ENCODE measurements around the gene RTCA.

RTCA gene

DNA sequence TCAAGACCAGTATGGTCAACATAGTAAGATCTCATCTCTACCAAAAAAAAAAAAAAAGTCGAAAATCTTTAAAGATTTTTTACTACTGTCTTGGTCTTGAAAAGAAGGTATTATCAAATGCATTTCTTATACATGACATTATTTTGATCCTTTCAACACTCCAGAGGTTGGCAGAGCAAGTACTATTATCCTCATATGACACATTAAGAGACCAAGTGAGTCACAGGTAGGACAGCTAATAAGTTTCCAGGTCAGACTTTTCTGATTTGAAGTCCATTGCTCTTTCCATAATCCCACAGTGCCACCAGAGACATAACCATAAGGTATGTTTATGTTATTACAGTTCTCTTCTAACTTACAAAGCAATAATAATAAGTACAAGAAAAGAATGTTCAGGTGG is 31.6 kb upstream of the RTCA start:
- no peak for DNase-seq (ENCODE audit: low read depth, low spot score)
- no peaks in the 10 kb centered on the region for H3K9me3 ChIP-seq (ENCODE audit: control insufficient read depth, insufficient read depth, low read length)
- H3K27ac ChIP-seq (ENCODE audit: low read length): no peak overlapping the region
- WGBS (ENCODE audit: insufficient coverage, insufficient read length): no CpG with 5 or more reads among the region's 1 CpG
- H3K4me3 ChIP-seq (ENCODE audit: low read length): no peak overlapping the region
- no peaks in the 10 kb centered on the region for H3K27me3 ChIP-seq (ENCODE audit: control insufficient read depth, insufficient read depth, low read length)
- H3K36me3 ChIP-seq (ENCODE audit: control insufficient read depth, insufficient read depth, low read length): peaks cover 2% of the 10 kb centered on the region; the same call in 1 of the 2 replicates
- H3K4me1 ChIP-seq (ENCODE audit: control insufficient read depth, insufficient read depth, low read length): no peaks in the 10 kb centered on the region

GRCh38 chr1:100237091-100237490 is 28.9 kb upstream of the RTCA start:
- DNase-seq (ENCODE audit: low read depth, low spot score): no peak
- no peak overlapping the region for H3K27ac ChIP-seq (ENCODE audit: low read length)
- no CpG with 5 or more reads among the region's 3 CpGs for WGBS (ENCODE audit: insufficient coverage, insufficient read length)
- no peaks in the 10 kb centered on the region for H3K27me3 ChIP-seq (ENCODE audit: control insufficient read depth, insufficient read depth, low read length)
- H3K4me1 ChIP-seq (ENCODE audit: control insufficient read depth, insufficient read depth, low read length): no peaks in the 10 kb centered on the region
- H3K9me3 ChIP-seq (ENCODE audit: control insufficient read depth, insufficient read depth, low read length): no peaks in the 10 kb centered on the region
- no peaks in the 10 kb centered on the region; the same call in 1 of the 2 replicates for H3K36me3 ChIP-seq (ENCODE audit: control insufficient read depth, insufficient read depth, low read length)
- H3K4me3 ChIP-seq (ENCODE audit: low read length): no peak overlapping the region

- H3K27ac ChIP-seq (ENCODE audit: low read length): no peak overlapping the region
- H3K9me3 ChIP-seq (ENCODE audit: control insufficient read depth, insufficient read depth, low read length): no peaks in the 10 kb centered on the region
- H3K4me1 ChIP-seq (ENCODE audit: control insufficient read depth, insufficient read depth, low read length): no peaks in the 10 kb centered on the region
- H3K27me3 ChIP-seq (ENCODE audit: control insufficient read depth, insufficient read depth, low read length): no peaks in the 10 kb centered on the region
- DNase-seq (ENCODE audit: low read depth, low spot score): no peak
- no peaks in the 10 kb centered on the region for H3K36me3 ChIP-seq (ENCODE audit: control insufficient read depth, insufficient read depth, low read length)
- no peak overlapping the region for H3K4me3 ChIP-seq (ENCODE audit: low read length)
Observed at GRCh38 chr1:100239961-100240360, 26.1 kb upstream of the RTCA start.

DNA sequence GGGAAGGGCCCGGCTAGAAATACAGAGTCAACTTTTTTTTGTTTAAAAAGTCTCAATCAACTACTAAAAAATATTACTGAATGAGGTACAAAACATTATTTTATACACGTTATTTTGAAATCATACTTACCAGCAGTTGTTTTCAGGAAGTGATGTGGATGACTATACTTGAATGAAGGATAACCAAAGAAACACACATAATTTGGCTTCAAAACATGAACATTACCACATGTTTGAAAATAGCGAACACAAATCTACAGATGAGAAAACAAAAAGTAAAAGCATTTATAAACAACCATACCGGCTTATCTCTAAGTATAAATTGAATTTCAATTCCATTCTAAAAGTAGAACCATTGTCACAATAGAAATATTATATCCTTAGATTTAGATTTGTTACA is 25.4 kb upstream of the RTCA start:
- no peaks in the 10 kb centered on the region for H3K4me1 ChIP-seq (ENCODE audit: control insufficient read depth, insufficient read depth, low read length)
- H3K4me3 ChIP-seq (ENCODE audit: low read length): no peak overlapping the region
- WGBS (ENCODE audit: insufficient coverage, insufficient read length): no CpG with 5 or more reads among the region's 4 CpGs
- no peaks in the 10 kb centered on the region for H3K9me3 ChIP-seq (ENCODE audit: control insufficient read depth, insufficient read depth, low read length)
- no peak overlapping the region for H3K27ac ChIP-seq (ENCODE audit: low read length)
- no peaks in the 10 kb centered on the region for H3K36me3 ChIP-seq (ENCODE audit: control insufficient read depth, insufficient read depth, low read length)
- DNase-seq (ENCODE audit: low read depth, low spot score): no peak
- no peaks in the 10 kb centered on the region for H3K27me3 ChIP-seq (ENCODE audit: control insufficient read depth, insufficient read depth, low read length)

DNA sequence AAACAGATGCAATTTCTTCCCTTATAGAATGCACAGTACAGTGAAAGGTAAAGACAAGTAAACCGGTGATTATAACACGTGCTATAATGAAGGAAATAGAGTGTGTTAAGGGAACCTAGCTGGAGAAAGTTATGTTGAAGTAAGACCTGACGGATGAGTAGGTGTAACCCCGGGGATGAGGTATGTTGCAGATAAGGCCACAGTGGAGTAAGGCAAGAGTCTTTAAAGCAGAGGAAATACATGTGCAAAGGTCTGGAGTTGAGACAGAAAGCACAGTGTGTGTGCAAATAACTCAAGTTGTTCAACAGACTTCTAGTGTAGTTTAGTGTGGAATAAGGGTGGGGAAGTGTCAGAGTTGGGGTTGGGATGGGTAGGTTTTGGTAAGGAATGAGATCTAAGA is 19.3 kb upstream of the RTCA start:
- no peak for DNase-seq (ENCODE audit: low read depth, low spot score)
- no CpG with 5 or more reads among the region's 4 CpGs for WGBS (ENCODE audit: insufficient coverage, insufficient read length)
- H3K27ac ChIP-seq (ENCODE audit: low read length): no peak overlapping the region
- no peaks in the 10 kb centered on the region for H3K27me3 ChIP-seq (ENCODE audit: control insufficient read depth, insufficient read depth, low read length)
- no peak overlapping the region for H3K4me3 ChIP-seq (ENCODE audit: low read length)
- no peaks in the 10 kb centered on the region for H3K36me3 ChIP-seq (ENCODE audit: control insufficient read depth, insufficient read depth, low read length)
- no peaks in the 10 kb centered on the region for H3K4me1 ChIP-seq (ENCODE audit: control insufficient read depth, insufficient read depth, low read length)
- H3K9me3 ChIP-seq (ENCODE audit: control insufficient read depth, insufficient read depth, low read length): no peaks in the 10 kb centered on the region

DNA sequence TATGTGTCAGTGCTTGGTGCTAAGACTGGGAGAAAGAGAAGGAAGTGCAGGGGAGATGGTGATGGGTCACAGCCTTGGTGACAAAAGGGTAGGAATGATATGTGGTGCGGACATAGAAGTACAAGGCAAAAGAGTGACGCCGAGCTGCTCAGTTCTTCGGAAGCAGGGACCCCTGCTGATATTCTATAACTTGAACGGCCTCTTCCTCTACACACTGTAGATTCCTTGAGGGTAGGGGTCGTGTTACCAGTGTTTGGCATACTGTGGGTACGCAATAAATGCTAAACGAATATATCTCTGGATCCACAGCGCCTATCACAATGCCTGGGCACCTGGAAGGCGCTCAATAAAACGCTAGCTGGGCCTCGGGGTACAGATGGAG is 16.9 kb upstream of the RTCA start:
- WGBS (ENCODE audit: insufficient coverage, insufficient read length): no CpG with 5 or more reads among the region's 12 CpGs
- Histone ChIP-seq H3K27me3 (ENCODE audit: control insufficient read depth, insufficient read depth, low read length) (no peaks in the 10 kb centered on the region), H3K9me3 (ENCODE audit: control insufficient read depth, insufficient read depth, low read length) (no peaks in the 10 kb centered on the region), H3K36me3 (ENCODE audit: control insufficient read depth, insufficient read depth, low read length) (no peaks in the 10 kb centered on the region), H3K4me1 (ENCODE audit: control insufficient read depth, insufficient read depth, low read length) (no peaks in the 10 kb centered on the region), H3K4me3 (ENCODE audit: low read length) (peak overlapping the region; percentile 96), H3K27ac (ENCODE audit: low read length) (no peak overlapping the region)
- no peak for DNase-seq (ENCODE audit: low read depth, low spot score)

- Histone ChIP-seq H3K27me3 (ENCODE audit: control insufficient read depth, insufficient read depth, low read length) (no peaks in the 10 kb centered on the region), H3K36me3 (ENCODE audit: control insufficient read depth, insufficient read depth, low read length) (no peaks in the 10 kb centered on the region), H3K27ac (ENCODE audit: low read length) (no peak within 1 kb of the TSS), H3K9me3 (ENCODE audit: control insufficient read depth, insufficient read depth, low read length) (no peaks in the 10 kb centered on the region), H3K4me3 (ENCODE audit: low read length) (peak within 1 kb of the TSS; percentile 96), H3K4me1 (ENCODE audit: control insufficient read depth, insufficient read depth, low read length) (no peaks in the 10 kb centered on the region)
- no CpG with 5 or more reads among the region's 31 CpGs for WGBS (ENCODE audit: insufficient coverage, insufficient read length)
- peak; percentile 94 for DNase-seq (ENCODE audit: low read depth, low spot score)
Observed at GRCh38 chr1:100249537-100250257, 16.3 kb upstream of the RTCA start, which contains the start of gene DBT. TSS of gene DBT (minus strand) at chr1:100249834. CDS start at chr1:100249820, 14 bp downstream.

DNA sequence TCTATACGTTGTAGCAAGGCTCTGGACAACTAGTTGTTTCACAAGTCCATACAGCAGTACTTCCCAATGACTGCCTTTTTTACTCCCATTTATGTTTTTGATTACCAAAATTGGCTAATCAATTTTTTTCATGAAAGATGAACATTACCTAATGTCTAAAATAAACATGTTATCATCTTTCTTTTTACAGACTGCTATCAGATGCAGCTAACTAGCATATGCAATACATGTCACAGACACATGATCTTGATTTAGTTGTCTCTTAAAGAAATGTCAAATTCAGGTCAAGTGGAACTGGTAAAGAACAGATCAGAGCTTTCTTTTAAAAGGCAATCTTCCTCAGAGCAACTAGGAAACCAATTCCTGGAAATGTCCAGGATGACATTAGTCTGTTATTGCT is 15.8 kb upstream of the RTCA start:
- no peaks in the 10 kb centered on the region for H3K27me3 ChIP-seq (ENCODE audit: control insufficient read depth, insufficient read depth, low read length)
- H3K27ac ChIP-seq (ENCODE audit: low read length): no peak overlapping the region
- H3K4me3 ChIP-seq (ENCODE audit: low read length): no peak overlapping the region
- DNase-seq (ENCODE audit: low read depth, low spot score): no peak
- H3K9me3 ChIP-seq (ENCODE audit: control insufficient read depth, insufficient read depth, low read length): no peaks in the 10 kb centered on the region
- no peaks in the 10 kb centered on the region for H3K4me1 ChIP-seq (ENCODE audit: control insufficient read depth, insufficient read depth, low read length)
- no peaks in the 10 kb centered on the region for H3K36me3 ChIP-seq (ENCODE audit: control insufficient read depth, insufficient read depth, low read length)
- no CpG with 5 or more reads among the region's 1 CpG for WGBS (ENCODE audit: insufficient coverage, insufficient read length)

DNA sequence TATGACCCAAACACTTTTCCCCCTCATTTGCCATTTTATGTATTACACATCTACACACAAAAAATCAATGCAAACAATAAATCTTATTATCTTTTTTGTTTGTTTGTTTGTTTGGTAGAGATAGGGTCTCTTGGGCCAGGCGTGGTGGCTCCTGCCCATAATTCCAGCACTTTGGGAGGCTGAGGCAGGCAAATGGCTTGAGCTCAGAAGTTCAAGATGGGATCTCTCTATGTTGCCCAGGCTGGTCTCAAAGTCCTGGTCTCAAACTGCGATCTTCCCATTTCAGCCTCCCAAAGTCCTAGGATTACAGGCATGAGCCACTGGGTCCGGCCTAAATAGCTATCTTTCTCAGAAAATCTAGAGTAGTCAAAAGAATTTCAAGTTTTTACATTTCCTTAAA is 15.2 kb upstream of the RTCA start:
- no peak overlapping the region for H3K27ac ChIP-seq (ENCODE audit: low read length)
- no peak for DNase-seq (ENCODE audit: low read depth, low spot score)
- no peaks in the 10 kb centered on the region for H3K9me3 ChIP-seq (ENCODE audit: control insufficient read depth, insufficient read depth, low read length)
- no peaks in the 10 kb centered on the region for H3K4me1 ChIP-seq (ENCODE audit: control insufficient read depth, insufficient read depth, low read length)
- no peaks in the 10 kb centered on the region for H3K27me3 ChIP-seq (ENCODE audit: control insufficient read depth, insufficient read depth, low read length)
- no peak overlapping the region for H3K4me3 ChIP-seq (ENCODE audit: low read length)
- H3K36me3 ChIP-seq (ENCODE audit: control insufficient read depth, insufficient read depth, low read length): no peaks in the 10 kb centered on the region
- WGBS (ENCODE audit: insufficient coverage, insufficient read length): no CpG with 5 or more reads among the region's 3 CpGs

GRCh38 chr1:100252901-100253300 is 13.1 kb upstream of the RTCA start:
- Histone ChIP-seq H3K4me1 (ENCODE audit: control insufficient read depth, insufficient read depth, low read length) (no peaks in the 10 kb centered on the region), H3K9me3 (ENCODE audit: control insufficient read depth, insufficient read depth, low read length) (no peaks in the 10 kb centered on the region), H3K4me3 (ENCODE audit: low read length) (no peak overlapping the region), H3K27ac (ENCODE audit: low read length) (no peak overlapping the region), H3K27me3 (ENCODE audit: control insufficient read depth, insufficient read depth, low read length) (no peaks in the 10 kb centered on the region), H3K36me3 (ENCODE audit: control insufficient read depth, insufficient read depth, low read length) (no peaks in the 10 kb centered on the region)
- no peak for DNase-seq (ENCODE audit: low read depth, low spot score)
- no CpG with 5 or more reads among the region's 4 CpGs for WGBS (ENCODE audit: insufficient coverage, insufficient read length)

DNA sequence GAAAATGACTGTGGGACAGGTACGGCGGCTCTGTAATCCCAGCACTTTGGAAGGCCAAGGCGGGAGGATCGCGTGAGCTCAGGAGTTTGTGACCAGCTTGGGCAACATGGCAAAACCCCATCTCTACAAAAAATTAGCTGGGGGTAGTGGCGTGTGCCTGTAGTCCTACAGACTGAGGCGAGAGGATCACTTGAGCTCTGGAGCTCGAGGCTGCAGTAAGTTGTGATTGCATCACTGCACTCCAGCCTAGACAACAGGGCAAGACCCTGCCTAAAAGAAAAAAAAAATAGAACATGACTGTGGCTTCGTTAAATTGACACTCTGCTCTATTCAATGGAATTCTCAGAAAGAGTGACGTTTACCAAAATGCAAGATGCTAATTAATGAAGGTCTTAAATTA is 12.5 kb upstream of the RTCA start:
- no peaks in the 10 kb centered on the region for H3K4me1 ChIP-seq (ENCODE audit: control insufficient read depth, insufficient read depth, low read length)
- H3K27ac ChIP-seq (ENCODE audit: low read length): no peak overlapping the region
- DNase-seq (ENCODE audit: low read depth, low spot score): no peak
- H3K4me3 ChIP-seq (ENCODE audit: low read length): no peak overlapping the region
- H3K9me3 ChIP-seq (ENCODE audit: control insufficient read depth, insufficient read depth, low read length): no peaks in the 10 kb centered on the region
- no peaks in the 10 kb centered on the region for H3K36me3 ChIP-seq (ENCODE audit: control insufficient read depth, insufficient read depth, low read length)
- no peaks in the 10 kb centered on the region for H3K27me3 ChIP-seq (ENCODE audit: control insufficient read depth, insufficient read depth, low read length)
- WGBS (ENCODE audit: insufficient coverage, insufficient read length): no CpG with 5 or more reads among the region's 10 CpGs

Measured in iPS DF 6.9 (cell line).